GM18858 (cell line): ENCODE results near the gene NSUN5.
"Not testable (repeated sequence)": the region's sequence is repeated elsewhere in the genome, so short reads cannot be mapped to it uniquely, and the experiment has no call there.

Source experiments
- ATAC-seq: cut with Tn5 transposase; IDR thresholded peaks from one replicate; pipeline ENCODE4 v1.9.1; 2021; ENCODE audit not compliant: unreplicated experiment

Gene NSUN5

GRCh38 chr7:73297706-73298105 is 10.9 kb downstream of the NSUN5 start:
- not testable (repeated sequence) for ATAC-seq

- not testable (repeated sequence) for ATAC-seq
These were observed 11.4 kb downstream of the NSUN5 start for GRCh38 chr7:73297235-73297634.

- not testable (repeated sequence) for ATAC-seq
These were observed 31.4 kb downstream of the NSUN5 start for GRCh38 chr7:73277210-73277609.

- not testable (repeated sequence) for ATAC-seq
These were observed 40.8 kb downstream of the NSUN5 start for GRCh38 chr7:73267813-73268212.

- peak; percentile 73 for ATAC-seq
These were observed 41.8 kb downstream of the NSUN5 start for GRCh38 chr7:73266719-73267368.

GRCh38 chr7:73262416-73262815 is 46.2 kb downstream of the NSUN5 start:
- not testable (repeated sequence) for ATAC-seq
